ENCODE measurements around the gene ATP1B1. TPM values are rescaled to one million over a fixed set of nuclear protein-coding genes. Genes with fewer than 3 reads are reported as not detected.

Gene ATP1B1
- total RNA-seq, 1 donor = 37.1 TPM

GRCh38 chr1:169108223-169108622 lies 1.7 kb downstream of the ATP1B1 start:
- TF ChIP-seq CTCF (IDR thresholded peaks at IDR 0.05; ENCODE audit: insufficient read depth, low read depth, low read length) = no peak
- H3K4me3 ChIP-seq (ENCODE audit: low read depth, low read length) = peak overlapping the region; percentile 85
- DNase-seq (ENCODE audit: low read depth) = no peak

- DNase-seq (ENCODE audit: low read depth) = peak; percentile 33
- H3K4me3 ChIP-seq (ENCODE audit: low read depth, low read length) = peak overlapping the region; percentile 85
- peak; percentile 33 for TF ChIP-seq CTCF (IDR thresholded peaks at IDR 0.05; ENCODE audit: insufficient read depth, low read depth, low read length)
Measured at GRCh38 chr1:169108863-169109560, 2.5 kb downstream of the ATP1B1 start.

- peak; percentile 97 for DNase-seq (ENCODE audit: low read depth)
- TF ChIP-seq CTCF (IDR thresholded peaks at IDR 0.05; ENCODE audit: insufficient read depth, low read depth, low read length) = no peak
- H3K4me3 ChIP-seq (ENCODE audit: low read depth, low read length) = peak overlapping the region; percentile 43
Measured at GRCh38 chr1:169109561-169110134, 3.2 kb downstream of the ATP1B1 start.

GRCh38 chr1:169110236-169110635 lies 3.7 kb downstream of the ATP1B1 start:
- peak overlapping the region; percentile 43 for H3K4me3 ChIP-seq (ENCODE audit: low read depth, low read length)
- TF ChIP-seq CTCF (IDR thresholded peaks at IDR 0.05; ENCODE audit: insufficient read depth, low read depth, low read length) = no peak
- peak; percentile 70 for DNase-seq (ENCODE audit: low read depth)

GRCh38 chr1:169110689-169111447 lies 4.4 kb downstream of the ATP1B1 start:
- H3K4me3 ChIP-seq (ENCODE audit: low read depth, low read length) = peak overlapping the region; percentile 43
- peak; percentile 76 for DNase-seq (ENCODE audit: low read depth)
- TF ChIP-seq CTCF (IDR thresholded peaks at IDR 0.05; ENCODE audit: insufficient read depth, low read depth, low read length) = no peak

GRCh38 chr1:169111472-169111871 lies 5.0 kb downstream of the ATP1B1 start:
- no peak for TF ChIP-seq CTCF (IDR thresholded peaks at IDR 0.05; ENCODE audit: insufficient read depth, low read depth, low read length)
- DNase-seq (ENCODE audit: low read depth) = no peak
- no peak overlapping the region for H3K4me3 ChIP-seq (ENCODE audit: low read depth, low read length)

All from fibroblast of villous mesenchyme (primary cell).